ENCODE data around the gene RFT1.

GRCh38 chr3:53160660-53161449, 30.6 kb upstream of the RFT1 start, which contains the start of gene PRKCD:
- TF ChIP-seq POLR2AphosphoS5 (IDR thresholded peaks at IDR 0.05; ENCODE audit: low read depth) = peak; percentile 70
- TF ChIP-seq, protein P1, sequence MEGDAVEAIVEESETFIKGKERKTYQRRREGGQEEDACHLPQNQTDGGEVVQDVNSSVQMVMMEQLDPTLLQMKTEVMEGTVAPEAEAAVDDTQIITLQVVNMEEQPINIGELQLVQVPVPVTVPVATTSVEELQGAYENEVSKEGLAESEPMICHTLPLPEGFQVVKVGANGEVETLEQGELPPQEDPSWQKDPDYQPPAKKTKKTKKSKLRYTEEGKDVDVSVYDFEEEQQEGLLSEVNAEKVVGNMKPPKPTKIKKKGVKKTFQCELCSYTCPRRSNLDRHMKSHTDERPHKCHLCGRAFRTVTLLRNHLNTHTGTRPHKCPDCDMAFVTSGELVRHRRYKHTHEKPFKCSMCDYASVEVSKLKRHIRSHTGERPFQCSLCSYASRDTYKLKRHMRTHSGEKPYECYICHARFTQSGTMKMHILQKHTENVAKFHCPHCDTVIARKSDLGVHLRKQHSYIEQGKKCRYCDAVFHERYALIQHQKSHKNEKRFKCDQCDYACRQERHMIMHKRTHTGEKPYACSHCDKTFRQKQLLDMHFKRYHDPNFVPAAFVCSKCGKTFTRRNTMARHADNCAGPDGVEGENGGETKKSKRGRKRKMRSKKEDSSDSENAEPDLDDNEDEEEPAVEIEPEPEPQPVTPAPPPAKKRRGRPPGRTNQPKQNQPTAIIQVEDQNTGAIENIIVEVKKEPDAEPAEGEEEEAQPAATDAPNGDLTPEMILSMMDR (conservative IDR thresholded peaks at IDR 0.05; ENCODE audit: low read depth in 2 of 2) = peak; percentile 31 to 35; a peak in 3 of 4 replicates
- TF ChIP-seq REST (IDR thresholded peaks at IDR 0.05; ENCODE audit: unreplicated experiment) = no peak
- TF ChIP-seq EZH2phosphoT487 (IDR thresholded peaks at IDR 0.05; ENCODE audit: unreplicated experiment) = no peak
- TF ChIP-seq NANOG (IDR thresholded peaks at IDR 0.05; ENCODE audit: borderline replicate concordance) = no peak
- TF ChIP-seq ETS1 (IDR thresholded peaks at IDR 0.05) = no peak
- no peak for TF ChIP-seq CREB1 (CRISPR knock-in tag; IDR thresholded peaks at IDR 0.05; ENCODE audit: low read depth)
- TF ChIP-seq EZH2 (IDR thresholded peaks at IDR 0.05; ENCODE audit: low read depth, unreplicated experiment) = no peak
- TF ChIP-seq, protein P2, sequence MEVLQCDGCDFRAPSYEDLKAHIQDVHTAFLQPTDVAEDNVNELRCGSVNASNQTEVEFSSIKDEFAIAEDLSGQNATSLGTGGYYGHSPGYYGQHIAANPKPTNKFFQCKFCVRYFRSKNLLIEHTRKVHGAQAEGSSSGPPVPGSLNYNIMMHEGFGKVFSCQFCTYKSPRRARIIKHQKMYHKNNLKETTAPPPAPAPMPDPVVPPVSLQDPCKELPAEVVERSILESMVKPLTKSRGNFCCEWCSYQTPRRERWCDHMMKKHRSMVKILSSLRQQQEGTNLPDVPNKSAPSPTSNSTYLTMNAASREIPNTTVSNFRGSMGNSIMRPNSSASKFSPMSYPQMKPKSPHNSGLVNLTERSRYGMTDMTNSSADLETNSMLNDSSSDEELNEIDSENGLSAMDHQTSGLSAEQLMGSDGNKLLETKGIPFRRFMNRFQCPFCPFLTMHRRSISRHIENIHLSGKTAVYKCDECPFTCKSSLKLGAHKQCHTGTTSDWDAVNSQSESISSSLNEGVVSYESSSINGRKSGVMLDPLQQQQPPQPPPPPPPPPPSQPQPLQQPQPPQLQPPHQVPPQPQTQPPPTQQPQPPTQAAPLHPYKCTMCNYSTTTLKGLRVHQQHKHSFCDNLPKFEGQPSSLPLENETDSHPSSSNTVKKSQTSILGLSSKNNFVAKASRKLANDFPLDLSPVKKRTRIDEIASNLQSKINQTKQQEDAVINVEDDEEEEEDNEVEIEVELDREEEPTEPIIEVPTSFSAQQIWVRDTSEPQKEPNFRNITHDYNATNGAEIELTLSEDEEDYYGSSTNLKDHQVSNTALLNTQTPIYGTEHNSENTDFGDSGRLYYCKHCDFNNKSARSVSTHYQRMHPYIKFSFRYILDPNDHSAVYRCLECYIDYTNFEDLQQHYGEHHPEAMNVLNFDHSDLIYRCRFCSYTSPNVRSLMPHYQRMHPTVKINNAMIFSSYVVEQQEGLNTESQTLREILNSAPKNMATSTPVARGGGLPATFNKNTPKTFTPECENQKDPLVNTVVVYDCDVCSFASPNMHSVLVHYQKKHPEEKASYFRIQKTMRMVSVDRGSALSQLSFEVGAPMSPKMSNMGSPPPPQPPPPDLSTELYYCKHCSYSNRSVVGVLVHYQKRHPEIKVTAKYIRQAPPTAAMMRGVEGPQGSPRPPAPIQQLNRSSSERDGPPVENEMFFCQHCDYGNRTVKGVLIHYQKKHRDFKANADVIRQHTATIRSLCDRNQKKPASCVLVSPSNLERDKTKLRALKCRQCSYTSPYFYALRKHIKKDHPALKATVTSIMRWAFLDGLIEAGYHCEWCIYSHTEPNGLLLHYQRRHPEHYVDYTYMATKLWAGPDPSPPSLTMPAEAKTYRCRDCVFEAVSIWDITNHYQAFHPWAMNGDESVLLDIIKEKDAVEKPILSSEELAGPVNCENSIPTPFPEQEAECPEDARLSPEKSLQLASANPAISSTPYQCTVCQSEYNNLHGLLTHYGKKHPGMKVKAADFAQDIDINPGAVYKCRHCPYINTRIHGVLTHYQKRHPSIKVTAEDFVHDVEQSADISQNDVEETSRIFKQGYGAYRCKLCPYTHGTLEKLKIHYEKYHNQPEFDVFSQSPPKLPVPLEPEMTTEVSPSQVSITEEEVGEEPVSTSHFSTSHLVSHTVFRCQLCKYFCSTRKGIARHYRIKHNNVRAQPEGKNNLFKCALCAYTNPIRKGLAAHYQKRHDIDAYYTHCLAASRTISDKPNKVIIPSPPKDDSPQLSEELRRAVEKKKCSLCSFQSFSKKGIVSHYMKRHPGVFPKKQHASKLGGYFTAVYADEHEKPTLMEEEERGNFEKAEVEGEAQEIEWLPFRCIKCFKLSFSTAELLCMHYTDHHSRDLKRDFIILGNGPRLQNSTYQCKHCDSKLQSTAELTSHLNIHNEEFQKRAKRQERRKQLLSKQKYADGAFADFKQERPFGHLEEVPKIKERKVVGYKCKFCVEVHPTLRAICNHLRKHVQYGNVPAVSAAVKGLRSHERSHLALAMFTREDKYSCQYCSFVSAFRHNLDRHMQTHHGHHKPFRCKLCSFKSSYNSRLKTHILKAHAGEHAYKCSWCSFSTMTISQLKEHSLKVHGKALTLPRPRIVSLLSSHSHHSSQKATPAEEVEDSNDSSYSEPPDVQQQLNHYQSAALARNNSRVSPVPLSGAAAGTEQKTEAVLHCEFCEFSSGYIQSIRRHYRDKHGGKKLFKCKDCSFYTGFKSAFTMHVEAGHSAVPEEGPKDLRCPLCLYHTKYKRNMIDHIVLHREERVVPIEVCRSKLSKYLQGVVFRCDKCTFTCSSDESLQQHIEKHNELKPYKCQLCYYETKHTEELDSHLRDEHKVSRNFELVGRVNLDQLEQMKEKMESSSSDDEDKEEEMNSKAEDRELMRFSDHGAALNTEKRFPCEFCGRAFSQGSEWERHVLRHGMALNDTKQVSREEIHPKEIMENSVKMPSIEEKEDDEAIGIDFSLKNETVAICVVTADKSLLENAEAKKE (CRISPR knock-in tag; IDR thresholded peaks at IDR 0.05) = no peak
- no peak for TF ChIP-seq ZNF114 (CRISPR knock-in tag; IDR thresholded peaks at IDR 0.05)
- no peak for TF ChIP-seq STAT1 (IDR thresholded peaks at IDR 0.05; ENCODE audit: unreplicated experiment)
- no peak for TF ChIP-seq JUNB (IDR thresholded peaks at IDR 0.05; ENCODE audit: unreplicated experiment)
